ENCODE measurements around the gene MASP1.

GRCh38 chr3:187274977-187275338, 16.6 kb downstream of the MASP1 start:
- TF ChIP-seq CTCF (IDR thresholded peaks at IDR 0.05; ENCODE audit: low read length) (no peak), EZH2 (IDR thresholded peaks at IDR 0.05; ENCODE audit: borderline replicate concordance, low read length) (no peak)
